IMR-90 (cell line): ENCODE measurements around the gene CLEC5A. TPM values are rescaled to one million over a fixed set of nuclear protein-coding genes. Genes with fewer than 3 reads are reported as not detected.

Experiments used
- ATAC-seq: fragments of 200-7000 bp; cut with Tn5 transposase; 2 replicates; pipeline ENCODE4 v1.9.1; 2020; ENCODE audit warnings: low read depth, mild to moderate bottlenecking, moderate library complexity
- BruUV-seq: library from RNA; stranded (reverse); fragments of 400-500 nt; replicated peaks from 2 replicates; lab custom pipeline; 2021; lab: Mats Ljungman, UMichigan
- CTCF ChIA-PET: fragments of 300-600 bp; formaldehyde crosslinking; extraction: SDS; loops from one replicate; lab custom pipeline; 2021; ENCODE audit warnings: antibody characterized with exemption; lab: Yijun Ruan, JAX
- POLR2A ChIA-PET: fragments of 300-600 bp; sonication (Branson Sonifier 250); formaldehyde crosslinking; loops from one replicate; lab custom pipeline; 2022; ENCODE audit warnings: antibody characterized with exemption; ENCODE audit not compliant: unreplicated experiment; lab: Charles Lee
- DNase-seq: peaks from one replicate; pipeline ENCODE4 v3.0.0; 2013
- H2AFZ ChIP-seq: replicated peaks from 2 replicates; pipeline ENCODE3; 2013; ENCODE audit warnings: low read length, mild to moderate bottlenecking; ENCODE audit not compliant: poor library complexity
- H2AK5ac ChIP-seq: 2 replicates; pipeline ENCODE4 v1.6.1; 2013; ENCODE audit warnings: low read depth, low read length, inconsistent platforms
- H2AK9ac ChIP-seq: replicated peaks from 2 replicates; pipeline ENCODE3; 2013; ENCODE audit warnings: mild to moderate bottlenecking, low read depth, low read length, moderate library complexity; ENCODE audit not compliant: poor library complexity
- H2BK120ac ChIP-seq: 2 replicates; pipeline ENCODE4 v1.6.1; 2013; ENCODE audit warnings: low read depth, low read length, inconsistent platforms
- H2BK15ac ChIP-seq: 3 replicates; pipeline ENCODE4 v1.6.1; 2013; ENCODE audit warnings: low read depth, low read length, inconsistent platforms
- H2BK20ac ChIP-seq: 2 replicates; pipeline ENCODE4 v1.6.1; 2013; ENCODE audit warnings: low read depth, mild to moderate bottlenecking, inconsistent platforms, low read length, moderate library complexity
- H2BK5ac ChIP-seq: 2 replicates; pipeline ENCODE4 v1.6.1; 2013; ENCODE audit warnings: mild to moderate bottlenecking, low read depth, low read length, inconsistent platforms; ENCODE audit not compliant: poor library complexity, severe bottlenecking
- H3K14ac ChIP-seq: replicated peaks from 2 replicates; pipeline ENCODE4 v1.6.1; 2013; ENCODE audit warnings: low read depth, low read length, inconsistent platforms
- H3K18ac ChIP-seq: 2 replicates; pipeline ENCODE4 v1.6.1; 2013; ENCODE audit warnings: low read depth, low read length, control low read depth
- H3K23ac ChIP-seq: 2 replicates; pipeline ENCODE4 v1.6.1; 2013; ENCODE audit warnings: low read depth, low read length, inconsistent platforms
- H3K27ac ChIP-seq: 2 replicates; pipeline ENCODE4 v1.5.1; 2013; ENCODE audit warnings: mild to moderate bottlenecking, control low read depth, low read length; ENCODE audit not compliant: insufficient read depth
- H3K27me3 ChIP-seq: 2 replicates; pipeline ENCODE4 v1.6.1; 2013; ENCODE audit warnings: low read length; ENCODE audit not compliant: control insufficient read depth, insufficient read depth
- H3K36me3 ChIP-seq: 2 replicates; pipeline ENCODE4 v1.6.1; 2013; ENCODE audit warnings: low read length, mixed read lengths; ENCODE audit not compliant: control insufficient read depth, insufficient read depth
- H3K4ac ChIP-seq: 2 replicates; pipeline ENCODE4 v1.6.1; 2013; ENCODE audit warnings: low read depth, low read length, inconsistent platforms
- H3K4me1 ChIP-seq: 2 replicates; pipeline ENCODE4 v1.6.1; 2013; ENCODE audit warnings: low read length, mixed read lengths; ENCODE audit not compliant: control insufficient read depth, insufficient read depth
- H3K4me2 ChIP-seq: 2 replicates; pipeline ENCODE4 v1.6.1; 2013; ENCODE audit warnings: low read depth, mild to moderate bottlenecking, control low read depth, low read length, moderate library complexity
- H3K4me3 ChIP-seq: 2 replicates; pipeline ENCODE4 v1.5.1; 2013; ENCODE audit warnings: low read depth, mild to moderate bottlenecking, control low read depth, low read length, moderate library complexity; ENCODE audit not compliant: insufficient read depth
- H3K56ac ChIP-seq: 2 replicates; pipeline ENCODE4 v1.6.1; 2013; ENCODE audit warnings: low read length, inconsistent platforms; ENCODE audit not compliant: insufficient read depth; ENCODE audit errors: extremely low read depth
- H3K79me1 ChIP-seq, 2 experiments: 2 replicates each; pipeline ENCODE4 v1.6.1; 2013; ENCODE audit warnings: low read length in 2 of 2, inconsistent platforms in 1 of 2, low read depth in 1 of 2
- H3K9ac ChIP-seq: 2 replicates; pipeline ENCODE4 v1.6.1; 2013; ENCODE audit warnings: low read depth, low read length, control low read depth
- H3K9me1 ChIP-seq: 2 replicates; pipeline ENCODE4 v1.6.1; 2013; ENCODE audit warnings: low read length, inconsistent platforms; ENCODE audit not compliant: insufficient read depth
- H3K9me3 ChIP-seq: 2 replicates; pipeline ENCODE4 v1.6.1; 2013; ENCODE audit warnings: low read length; ENCODE audit not compliant: control insufficient read depth, insufficient read depth
- H4K20me1 ChIP-seq: 2 replicates; pipeline ENCODE4 v1.6.1; 2013; ENCODE audit warnings: low read length, inconsistent platforms; ENCODE audit not compliant: insufficient read depth
- H4K5ac ChIP-seq: 2 replicates; pipeline ENCODE4 v1.6.1; 2013; ENCODE audit warnings: mild to moderate bottlenecking, low read depth, low read length, control low read depth
- H4K8ac ChIP-seq, 2 experiments: 2 replicates each; pipeline ENCODE4 v1.6.1; 2013; ENCODE audit warnings: low read depth in 2 of 2, low read length in 2 of 2, control low read depth in 1 of 2, inconsistent platforms in 1 of 2
- H4K91ac ChIP-seq: 2 replicates; pipeline ENCODE4 v1.6.1; 2013; ENCODE audit warnings: low read depth, low read length, inconsistent platforms; ENCODE audit not compliant: insufficient read depth
- POLR2A ChIP-seq: IDR thresholded peaks from 2 replicates; pipeline ENCODE4 v1.6.1; 2012; ENCODE audit warnings: mild to moderate bottlenecking, low read depth, low read length
- WGBS, 2 experiments: methylation state at CpG; one replicate each; pipeline versions ENCODE4 v1.1.5 to v1.1.7; 2013; ENCODE audit warnings: missing lambda C conversion rate in 2 of 2; ENCODE audit not compliant: insufficient read length in 1 of 2; ENCODE audit errors: extremely low coverage in 2 of 2; 5-methylcytosine and 5-hydroxymethylcytosine counted together
- dilution Hi-C: fragments of 300-500 bp; cut with HindIII; formaldehyde crosslinking; loops from one replicate; pipeline ENCODE4 v1.14.3; 2018; ENCODE audit warnings: low sequenced_read_pairs; ENCODE audit not compliant: unreplicated experiment
- in situ Hi-C: fragments of 300-500 bp; cut with MboI; formaldehyde crosslinking; loops from 3 replicates; pipeline ENCODE4 v1.14.3; 2019; ENCODE audit warnings: low sequenced_read_pairs, inconsistent platforms, mixed read lengths
- intact Hi-C: fragments of 100-400 bp; cut with micrococcal nuclease; formaldehyde crosslinking; loops from 2 replicates; pipeline ENCODE4 v1.10.0; 2022
- polyA plus RNA-seq, 3 experiments: library from polyadenylated mRNA; depleted of rRNA; stranded (reverse); fragments of >200 nt; gene quantifications; 2 replicates each; pipeline ENCODE4 v1.2.3, GENCODE V29; 2012; ENCODE audit warnings: low replicate concordance in 1 of 3
- total RNA-seq: library from RNA; depleted of rRNA; stranded (reverse); fragments of >200 nt; gene quantifications from 2 replicates; pipeline ENCODE4 v1.2.3, GENCODE V29; 2012; rRNA removed
- TF ChIP-seq, protein P1 (sequence below): conservative IDR thresholded peaks from 2 replicates; pipeline ENCODE4 v1.5.1; 2012; ENCODE audit warnings: mild to moderate bottlenecking, low read depth, low read length, improper control_type of control experiment

Gene CLEC5A
- total and polyA plus RNA-seq, 2 of the 4 experiments (the other 2 are of a cell fraction), result not detected

DNA sequence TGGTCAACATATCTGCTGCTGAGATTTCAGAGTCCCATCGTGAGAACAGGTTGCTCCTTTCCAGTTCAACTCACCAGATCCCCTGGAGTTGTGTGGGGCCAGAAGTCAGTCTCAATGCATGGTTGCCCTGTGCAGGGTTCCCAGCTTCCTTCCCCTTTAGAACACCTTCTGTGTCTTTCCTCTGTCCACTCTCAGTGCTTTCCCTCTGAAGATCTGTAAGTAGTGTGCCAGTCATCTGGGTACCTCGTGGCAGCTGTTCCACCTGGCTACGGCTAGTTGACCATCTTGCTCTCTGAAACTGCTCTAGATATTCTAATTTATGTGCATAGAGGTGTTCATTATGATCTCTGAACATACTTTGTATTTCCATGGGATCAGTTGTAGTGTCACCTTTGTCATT lies 69.4 kb downstream of the CLEC5A start:
- no peak overlapping the region for H3K27ac ChIP-seq
- in situ Hi-C loops, result no loop called here

More for the DNA sequence above, 69.4 kb downstream of the CLEC5A start:
- POLR2A ChIA-PET, result no interaction called here
- Histone ChIP-seq H3K14ac (no peak overlapping the region), H3K9me1 (no peaks in the 10 kb centered on the region), H3K9me3 (peaks cover 17% of the 10 kb centered on the region), H3K4me2 (no peak overlapping the region), H3K18ac (no peak overlapping the region), H4K91ac (no peak overlapping the region), H3K27me3 (no peaks in the 10 kb centered on the region), H2BK5ac (no peak overlapping the region), H2BK20ac (no peak overlapping the region), H2AK9ac (no peak overlapping the region), H3K79me1 (no peaks in the 10 kb centered on the region), H2BK120ac (no peak overlapping the region), H4K5ac (no peak overlapping the region), H2AFZ (no peak overlapping the region), H3K56ac (no peak overlapping the region), H4K20me1 (no peaks in the 10 kb centered on the region), H3K4ac (no peak overlapping the region), H3K36me3 (no peaks in the 10 kb centered on the region), H3K4me1 (no peaks in the 10 kb centered on the region), H3K23ac (no peak overlapping the region), H4K8ac (no peak overlapping the region), H3K4me3 (no peak overlapping the region), H2AK5ac (no peak overlapping the region), H3K9ac (no peak overlapping the region), H2BK15ac (no peak overlapping the region)
- intact Hi-C loops (no loop called here), dilution Hi-C loops (no loop called here)
- no TSS peak for BruUV-seq
- DNase-seq, result no peak
- CTCF ChIA-PET, result no interaction called here
- ATAC-seq, result no peak
- WGBS, 2 experiments, result no CpG with 5 or more reads among the region's 3 CpGs
- TF ChIP-seq POLR2A, result no peak
- TF ChIP-seq, protein P1, sequence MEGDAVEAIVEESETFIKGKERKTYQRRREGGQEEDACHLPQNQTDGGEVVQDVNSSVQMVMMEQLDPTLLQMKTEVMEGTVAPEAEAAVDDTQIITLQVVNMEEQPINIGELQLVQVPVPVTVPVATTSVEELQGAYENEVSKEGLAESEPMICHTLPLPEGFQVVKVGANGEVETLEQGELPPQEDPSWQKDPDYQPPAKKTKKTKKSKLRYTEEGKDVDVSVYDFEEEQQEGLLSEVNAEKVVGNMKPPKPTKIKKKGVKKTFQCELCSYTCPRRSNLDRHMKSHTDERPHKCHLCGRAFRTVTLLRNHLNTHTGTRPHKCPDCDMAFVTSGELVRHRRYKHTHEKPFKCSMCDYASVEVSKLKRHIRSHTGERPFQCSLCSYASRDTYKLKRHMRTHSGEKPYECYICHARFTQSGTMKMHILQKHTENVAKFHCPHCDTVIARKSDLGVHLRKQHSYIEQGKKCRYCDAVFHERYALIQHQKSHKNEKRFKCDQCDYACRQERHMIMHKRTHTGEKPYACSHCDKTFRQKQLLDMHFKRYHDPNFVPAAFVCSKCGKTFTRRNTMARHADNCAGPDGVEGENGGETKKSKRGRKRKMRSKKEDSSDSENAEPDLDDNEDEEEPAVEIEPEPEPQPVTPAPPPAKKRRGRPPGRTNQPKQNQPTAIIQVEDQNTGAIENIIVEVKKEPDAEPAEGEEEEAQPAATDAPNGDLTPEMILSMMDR, result no peak

Other genes starting within 250 kb of the CLEC5A start
- 5.0 TPM in 2 replicates for gene DENND11, start 244.8 kb downstream of the CLEC5A start, total RNA-seq
- 2.2 and 2.9 TPM in 2 replicates for gene DENND11, start 244.8 kb downstream of the CLEC5A start, polyA plus RNA-seq (2012; rRNA removed)
- not detected in 2 replicates for gene WEE2, start 238.6 kb downstream of the CLEC5A start, total RNA-seq
- not detected in 2 replicates for gene WEE2, start 238.6 kb downstream of the CLEC5A start, polyA plus RNA-seq (2012; rRNA removed)
- 204 and 234 TPM in 2 replicates for gene SSBP1, start 208.6 kb downstream of the CLEC5A start, total RNA-seq
- 138 and 158 TPM in 2 replicates for gene SSBP1, start 208.6 kb downstream of the CLEC5A start, polyA plus RNA-seq (2012; rRNA removed)
- gene TAS2R3, start 182.9 kb downstream of the CLEC5A start, total RNA-seq, result 0.28 and 0.72 TPM in 2 replicates
- not detected in 2 replicates for gene TAS2R3, start 182.9 kb downstream of the CLEC5A start, polyA plus RNA-seq (2012; rRNA removed)
- gene TAS2R4, start 170.3 kb downstream of the CLEC5A start, total RNA-seq, result 0.18 and 0.28 TPM in 2 replicates
- gene TAS2R4, start 170.3 kb downstream of the CLEC5A start, polyA plus RNA-seq (2012; rRNA removed), result 0.09 and 0.14 TPM in 2 replicates
- under 0.01 and 0.36 TPM in 2 replicates for gene TAS2R5, start 156.8 kb downstream of the CLEC5A start, total RNA-seq
- gene TAS2R5, start 156.8 kb downstream of the CLEC5A start, polyA plus RNA-seq (2012; rRNA removed), result 0.32 and 0.33 TPM in 2 replicates
- not detected in 2 replicates for gene PRSS37, start 105.5 kb downstream of the CLEC5A start, total RNA-seq
- not detected in 2 replicates for gene PRSS37, start 105.5 kb downstream of the CLEC5A start, polyA plus RNA-seq (2012; rRNA removed)
- not detected in 2 replicates for gene OR9A4, start 30.6 kb downstream of the CLEC5A start, total RNA-seq
- gene OR9A4, start 30.6 kb downstream of the CLEC5A start, polyA plus RNA-seq (2012; rRNA removed), result not detected in 2 replicates
- not detected in 2 replicates for gene TAS2R38, start 26.8 kb upstream of the CLEC5A start, total RNA-seq
- gene TAS2R38, start 26.8 kb upstream of the CLEC5A start, polyA plus RNA-seq (2012; rRNA removed), result not detected in 2 replicates
- not detected in 2 replicates for gene MGAM, start 48.9 kb upstream of the CLEC5A start, total RNA-seq
- gene MGAM, start 48.9 kb upstream of the CLEC5A start, polyA plus RNA-seq (2012; rRNA removed), result not detected in 2 replicates
- gene MGAM2, start 164.7 kb upstream of the CLEC5A start, total RNA-seq, result not detected in 2 replicates
- not detected in 2 replicates for gene MGAM2, start 164.7 kb upstream of the CLEC5A start, polyA plus RNA-seq (2012; rRNA removed)